ENCODE data around the gene BIN1.

- TF ChIP-seq CTCF (conservative IDR thresholded peaks at IDR 0.05) (no peak), EZH2 (IDR thresholded peaks at IDR 0.05; ENCODE audit: low read depth) (no peak)
Observed at GRCh38 chr2:127102521-127103242, 4.3 kb downstream of the BIN1 start.

All from PC-9 (cell line).